GM21447 (cell line): ENCODE results near the gene CCDC97.
A peak's percentile ranks its signal among the peaks of the same experiment; 100 is the strongest.
"Not testable (repeated sequence)": the region's sequence is repeated elsewhere in the genome, so short reads cannot be mapped to it uniquely, and the experiment has no call there.

Experiments
- ATAC-seq: cut with Tn5 transposase; IDR thresholded peaks from one replicate; pipeline ENCODE4 v1.9.1; 2021; ENCODE audit not compliant: unreplicated experiment

CCDC97 gene

DNA sequence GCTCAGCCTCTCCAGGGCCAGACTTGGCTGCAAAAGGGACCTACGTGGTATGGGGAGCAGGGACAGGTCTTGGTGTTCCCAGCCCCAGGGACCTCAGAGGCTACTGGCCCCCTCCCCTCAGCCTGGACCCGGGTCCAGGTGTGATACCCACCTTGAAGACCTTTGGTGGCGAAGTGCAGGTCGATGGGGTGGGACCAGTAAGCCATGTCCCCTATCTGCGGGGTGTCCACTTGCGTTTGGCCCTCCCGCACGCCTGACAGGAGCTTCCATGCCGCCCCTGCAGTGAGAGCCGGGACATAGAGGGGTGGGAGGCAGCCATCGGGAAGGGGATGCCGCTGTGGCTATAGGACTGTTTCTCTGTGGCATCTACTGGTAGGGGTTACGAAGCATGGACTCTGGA is 47.8 kb downstream of the CCDC97 start:
- no peak for ATAC-seq

GRCh38 chr19:41359741-41360140 is 49.8 kb downstream of the CCDC97 start:
- ATAC-seq = no peak

- no peak for ATAC-seq
Measured at GRCh38 chr19:41362143-41362847, 52.3 kb downstream of the CCDC97 start.

DNA sequence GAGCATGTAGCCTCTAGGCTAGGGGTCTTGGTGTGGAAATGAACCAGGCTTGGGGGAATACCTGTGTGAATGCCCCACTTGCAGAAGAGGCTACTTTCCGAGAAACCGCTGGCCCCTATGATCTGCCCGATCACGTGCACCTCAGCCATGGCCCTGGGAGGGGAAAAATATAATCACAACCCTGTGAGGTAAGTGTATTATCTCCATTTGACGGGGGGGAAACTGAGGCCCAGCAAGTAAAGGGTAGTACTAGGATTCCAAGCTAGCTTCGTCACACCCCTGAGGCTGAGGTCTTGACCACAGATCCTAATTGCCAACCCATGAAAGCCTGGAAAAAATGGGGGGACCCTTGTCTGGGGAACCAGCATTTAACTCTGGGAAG is 53.4 kb downstream of the CCDC97 start:
- ATAC-seq = no peak

- ATAC-seq = peak; percentile 74
Measured at GRCh38 chr19:41363753-41364523, 54.0 kb downstream of the CCDC97 start, which contains the start of gene B9D2. Gene B9D2 (minus strand): TSS chr19:41364149. CDS start chr19:41363519, 630 bp downstream.

GRCh38 chr19:41364524-41365391 is 54.8 kb downstream of the CCDC97 start:
- no peak for ATAC-seq

DNA sequence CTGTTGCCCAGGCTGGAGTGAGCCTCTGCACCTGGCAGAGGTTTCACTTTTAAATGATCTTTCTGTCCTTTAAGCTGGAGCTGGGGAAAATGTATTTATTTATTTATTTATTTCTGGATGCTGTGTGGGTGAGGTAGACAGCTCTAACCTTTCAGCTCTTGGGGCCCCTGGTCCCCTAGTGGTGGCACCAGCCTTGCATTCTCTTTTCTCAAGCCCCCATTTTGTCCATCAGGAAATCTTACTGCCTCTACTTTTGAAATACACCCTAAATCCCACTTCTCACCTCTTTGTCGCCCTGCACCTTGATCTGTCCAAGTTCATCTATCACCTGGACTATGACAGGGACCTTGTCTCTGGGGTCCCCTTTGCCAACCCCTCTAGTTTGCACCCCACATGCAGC is 56.1 kb downstream of the CCDC97 start:
- no peak for ATAC-seq

GRCh38 chr19:41367848-41368301 is 57.9 kb downstream of the CCDC97 start:
- no peak for ATAC-seq

DNA sequence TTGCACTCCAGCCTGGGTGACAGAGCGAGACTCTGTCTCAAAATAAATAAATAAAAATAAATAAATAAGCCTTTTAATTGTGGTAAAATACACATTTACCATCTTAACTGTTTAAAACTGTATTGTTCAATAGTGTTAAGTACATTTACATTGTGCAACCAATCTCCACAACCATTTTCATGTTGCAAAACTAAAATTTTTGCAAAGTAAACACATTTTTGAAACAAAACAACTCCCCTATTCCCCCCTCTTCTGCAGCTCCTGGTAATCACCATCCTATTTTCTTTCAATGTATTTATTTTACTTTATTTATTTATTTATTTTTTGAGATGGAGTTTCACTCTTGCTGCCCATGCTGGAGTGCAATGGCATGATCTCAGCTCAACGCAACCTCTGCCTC is 59.8 kb downstream of the CCDC97 start:
- ATAC-seq = no peak

- ATAC-seq = not testable (repeated sequence)
Measured at GRCh38 chr19:41371119-41371518, 61.1 kb downstream of the CCDC97 start.

DNA sequence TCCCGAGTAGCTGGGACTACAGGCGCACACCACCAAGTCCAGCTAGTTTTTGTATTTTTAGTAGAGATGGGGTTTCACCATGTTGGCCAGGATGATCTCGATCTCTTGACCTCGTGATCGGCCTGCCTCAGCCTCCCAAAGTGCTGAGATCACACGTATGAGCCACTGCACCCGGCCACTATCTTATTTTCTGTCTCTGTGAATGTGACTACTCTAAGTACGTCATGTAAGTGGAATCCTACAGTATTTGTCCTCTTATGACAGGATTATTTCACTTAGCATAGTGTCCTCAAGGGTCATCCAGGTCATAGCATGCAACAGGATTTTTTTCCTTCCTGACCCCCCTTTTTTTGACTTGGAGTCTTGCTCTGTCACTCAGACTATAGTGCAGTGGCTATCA is 61.6 kb downstream of the CCDC97 start:
- no peak for ATAC-seq

DNA sequence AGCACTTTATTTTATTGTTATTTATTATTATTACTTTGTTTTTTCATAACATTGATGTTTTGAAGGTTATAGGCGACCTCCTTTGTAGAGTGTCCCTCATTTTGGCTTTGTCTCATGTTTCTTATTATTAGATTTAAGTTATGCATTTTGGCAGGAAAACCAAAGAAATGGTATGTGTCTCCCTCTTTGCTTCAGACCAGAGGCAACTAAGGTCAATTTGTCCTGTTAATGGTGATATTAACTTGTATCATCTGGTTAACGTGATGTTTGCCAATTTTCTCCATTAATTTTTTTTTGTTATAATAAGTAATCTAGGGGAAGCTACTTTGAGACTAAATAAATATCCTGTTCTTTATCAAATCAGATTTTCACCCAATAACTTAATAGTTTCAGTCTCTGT is 62.5 kb downstream of the CCDC97 start:
- ATAC-seq = no peak

DNA sequence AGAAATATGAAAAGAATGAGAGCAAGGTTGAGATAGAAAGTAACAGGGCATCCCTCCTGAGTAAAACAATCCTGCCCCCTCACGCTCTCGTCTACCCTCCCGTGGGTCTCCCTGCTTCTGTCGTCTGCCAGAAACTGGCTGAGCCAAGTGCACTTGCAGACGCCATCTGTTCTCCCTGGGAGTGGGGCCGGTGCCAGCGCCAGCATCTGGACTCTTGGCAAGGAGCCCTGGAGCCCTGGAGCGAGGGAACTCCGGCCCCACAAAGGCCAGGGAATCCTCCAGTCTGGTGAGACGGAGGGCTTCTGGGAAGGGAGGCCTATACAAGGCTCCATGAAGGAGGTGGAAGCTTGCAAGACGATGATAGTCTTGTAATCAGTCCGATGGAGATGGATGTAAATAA is 64.0 kb downstream of the CCDC97 start:
- no peak for ATAC-seq
